Glutamatergic neuron (in vitro differentiated cells): Measurements from ENCODE around the gene RPLP2. TPM values are rescaled to one million over a fixed set of nuclear protein-coding genes. Genes with fewer than 3 reads are reported as not detected.

ENCODE experiments used
- DNase-seq: peaks from one replicate; pipeline ENCODE4 v3.0.0; 2022
- H3K27ac Mint-ChIP-seq: one replicate; pipeline ENCODE4 v1.8.0; 2020; ENCODE audit warnings: mild to moderate bottlenecking, mixed read lengths, inconsistent platforms; ENCODE audit not compliant: unreplicated experiment
- H3K27me3 Mint-ChIP-seq: one replicate; pipeline ENCODE4 v1.8.0; 2020; ENCODE audit warnings: mild to moderate bottlenecking, moderate library complexity, mixed read lengths, inconsistent platforms; ENCODE audit not compliant: unreplicated experiment
- H3K36me3 Mint-ChIP-seq: one replicate; pipeline ENCODE4 v1.8.0; 2020; ENCODE audit warnings: mild to moderate bottlenecking, mixed read lengths, inconsistent platforms; ENCODE audit not compliant: unreplicated experiment
- H3K4me1 Mint-ChIP-seq: one replicate; pipeline ENCODE4 v1.8.0; 2020; ENCODE audit warnings: mild to moderate bottlenecking, low read depth, mixed read lengths, inconsistent platforms; ENCODE audit not compliant: unreplicated experiment
- H3K4me3 Mint-ChIP-seq: one replicate; pipeline ENCODE4 v1.8.0; 2020; ENCODE audit warnings: mild to moderate bottlenecking, mixed read lengths, inconsistent platforms; ENCODE audit not compliant: unreplicated experiment
- H3K9me3 Mint-ChIP-seq: one replicate; pipeline ENCODE4 v1.8.0; 2020; ENCODE audit warnings: mild to moderate bottlenecking, moderate library complexity, mixed read lengths, inconsistent platforms; ENCODE audit not compliant: unreplicated experiment
- CTCF ChIP-seq: fragments of 200-600 bp; sonication (generic); IDR thresholded peaks from one replicate; pipeline ENCODE4 v1.5.0; 2021; ENCODE audit not compliant: partially characterized antibody, unreplicated experiment
- total RNA-seq: library from RNA; stranded (reverse); fragmentation: NEBNext Ultra II Directional; extraction: Animal tissue kit (Norgen Biotek cat#: 25700); gene quantifications from one replicate; pipeline ENCODE4 v1.2.1, GENCODE V29; 2021; ENCODE audit not compliant: unreplicated experiment

Gene RPLP2
- total RNA-seq, 1 donor from 2014 or later, result 997 TPM

- Mint-ChIP-seq H3K27ac (no peak overlapping the region), H3K9me3 (peaks cover 8% of the 10 kb centered on the region)
These were observed 35.9 kb upstream of the RPLP2 start for GRCh38 chr11:773830-774229.

GRCh38 chr11:774873-775592, 34.7 kb upstream of the RPLP2 start:
- DNase-seq, result peak; percentile 9
- H3K4me3 Mint-ChIP-seq, result peak overlapping the region; percentile 90
- peaks cover 11% of the 10 kb centered on the region for H3K4me1 Mint-ChIP-seq
- no peak for TF ChIP-seq CTCF
- peaks cover 4% of the 10 kb centered on the region for H3K27me3 Mint-ChIP-seq
- no peak overlapping the region for H3K27ac Mint-ChIP-seq
- peaks cover 8% of the 10 kb centered on the region for H3K9me3 Mint-ChIP-seq
- H3K36me3 Mint-ChIP-seq, result no peaks in the 10 kb centered on the region

More at GRCh38 chr11:773830-774229, 35.9 kb upstream of the RPLP2 start:
- Mint-ChIP-seq H3K4me1 (peaks cover 11% of the 10 kb centered on the region), H3K4me3 (no peak overlapping the region), H3K36me3 (no peaks in the 10 kb centered on the region), H3K27me3 (peaks cover 4% of the 10 kb centered on the region)
- peak; percentile 8 for DNase-seq
- TF ChIP-seq CTCF, result no peak

GRCh38 chr11:776263-776560, 33.6 kb upstream of the RPLP2 start:
- peaks cover 8% of the 10 kb centered on the region for H3K9me3 Mint-ChIP-seq
- DNase-seq, result no peak
- peaks cover 11% of the 10 kb centered on the region for H3K4me1 Mint-ChIP-seq
- H3K4me3 Mint-ChIP-seq, result peak overlapping the region; percentile 90
- no peak for TF ChIP-seq CTCF
- H3K27me3 Mint-ChIP-seq, result peaks cover 4% of the 10 kb centered on the region
- H3K36me3 Mint-ChIP-seq, result no peaks in the 10 kb centered on the region
- peak overlapping the region; percentile 92 for H3K27ac Mint-ChIP-seq

- Mint-ChIP-seq H3K9me3 (peaks cover 8% of the 10 kb centered on the region), H3K4me3 (peak overlapping the region; percentile 90), H3K27ac (peak overlapping the region; percentile 92), H3K36me3 (no peaks in the 10 kb centered on the region), H3K27me3 (peaks cover 4% of the 10 kb centered on the region), H3K4me1 (peaks cover 11% of the 10 kb centered on the region)
- TF ChIP-seq CTCF, result no peak
- peak; percentile 74 for DNase-seq
These were observed 33.0 kb upstream of the RPLP2 start for GRCh38 chr11:776561-777287.
